GM20431 (cell line): ENCODE data around the gene CNFN.

Experiments
- in situ Hi-C: fragments of 300-500 bp; cut with MseI, MboI; formaldehyde crosslinking; loops from one replicate; pipeline ENCODE4 v1.15.0; 2020; ENCODE audit warnings: low sequenced_read_pairs; ENCODE audit not compliant: unreplicated experiment

The CNFN gene

DNA sequence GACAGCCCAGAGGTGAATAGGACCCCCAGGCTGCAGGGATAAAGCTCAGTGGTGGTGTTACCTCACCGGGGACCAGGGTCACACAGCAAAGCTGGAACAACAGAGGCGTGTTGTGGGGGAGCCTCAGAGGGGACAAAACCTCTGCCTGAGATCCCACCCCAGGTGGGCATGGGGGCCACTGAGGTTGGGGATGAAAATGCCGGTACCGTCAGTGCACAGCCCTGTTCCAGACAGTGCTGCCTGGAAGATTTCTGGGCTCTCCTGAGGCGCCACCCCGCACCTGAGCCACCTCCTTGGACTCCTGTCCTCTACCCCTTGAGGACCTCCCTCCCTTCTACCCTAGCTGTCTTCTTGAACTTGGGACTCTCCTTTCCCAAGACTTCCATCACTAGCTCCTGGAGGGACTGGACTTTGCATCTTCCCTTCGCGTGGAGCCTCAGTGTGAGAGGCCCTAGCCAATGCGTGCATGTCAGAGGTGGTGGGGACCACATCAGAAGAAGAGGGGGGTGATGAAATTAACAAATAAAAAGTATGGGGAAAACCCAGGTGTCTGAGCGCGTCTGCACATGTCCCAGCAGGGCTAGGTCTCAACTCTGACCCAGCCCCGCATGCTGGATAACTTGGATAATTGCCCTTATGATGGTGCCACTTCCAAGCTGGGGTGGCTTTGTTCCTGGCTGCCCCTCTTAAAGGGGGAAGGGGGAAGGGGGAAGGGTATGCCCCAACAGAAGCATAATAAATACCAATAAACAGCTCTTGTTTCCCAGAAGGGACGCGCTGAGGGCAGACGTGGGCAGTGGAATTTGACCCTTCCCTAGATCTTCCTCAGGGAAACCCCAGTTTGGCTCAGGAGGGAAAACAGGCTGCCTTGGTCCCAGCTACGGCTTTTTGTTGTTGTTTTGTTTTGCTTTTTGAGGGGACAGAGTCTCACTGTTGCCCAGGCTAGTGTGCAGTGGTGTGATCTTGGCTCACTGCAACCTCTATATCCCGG, 11.6 kb downstream of the CNFN start:
- in situ Hi-C loops, result no loop called here

- in situ Hi-C loops, result no loop called here
These were observed 13.9 kb downstream of the CNFN start for GRCh38 chr19:42376177-42376555.

GRCh38 chr19:42375415-42376176, 14.5 kb downstream of the CNFN start:
- in situ Hi-C loops, result no loop called here

DNA sequence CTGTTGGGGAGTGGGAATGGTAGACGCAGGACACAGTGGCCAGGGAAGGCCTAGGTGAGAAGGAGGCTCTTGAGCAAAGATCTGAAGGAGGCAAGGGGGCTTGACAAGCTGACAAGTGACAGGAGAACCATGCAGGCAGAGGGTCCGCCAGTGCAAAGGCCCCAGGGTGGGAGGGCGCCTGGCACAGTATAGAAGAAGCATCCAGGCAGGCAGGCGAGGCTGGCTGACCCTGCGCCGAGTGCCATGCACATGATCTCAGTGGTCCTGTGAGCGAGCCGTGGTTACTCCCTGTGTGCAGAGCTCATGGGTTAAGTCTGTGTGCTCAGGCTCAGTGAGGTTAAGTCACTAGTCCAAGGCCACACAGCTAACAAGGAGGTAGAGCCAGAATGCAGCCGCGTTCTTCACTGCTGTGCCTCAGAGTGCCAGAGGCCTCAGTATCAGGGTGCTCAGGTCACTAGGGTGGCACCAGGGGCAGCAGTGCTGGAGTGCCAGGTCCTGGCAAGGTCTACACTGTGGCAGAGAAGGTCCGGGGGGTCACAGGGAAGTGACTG, 15.2 kb downstream of the CNFN start:
- in situ Hi-C loops, result no loop called here

GRCh38 chr19:42370626-42371175, 19.4 kb downstream of the CNFN start:
- in situ Hi-C loops, result no loop called here

- in situ Hi-C loops, result no loop called here
These were observed 20.0 kb downstream of the CNFN start for GRCh38 chr19:42370068-42370520.

DNA sequence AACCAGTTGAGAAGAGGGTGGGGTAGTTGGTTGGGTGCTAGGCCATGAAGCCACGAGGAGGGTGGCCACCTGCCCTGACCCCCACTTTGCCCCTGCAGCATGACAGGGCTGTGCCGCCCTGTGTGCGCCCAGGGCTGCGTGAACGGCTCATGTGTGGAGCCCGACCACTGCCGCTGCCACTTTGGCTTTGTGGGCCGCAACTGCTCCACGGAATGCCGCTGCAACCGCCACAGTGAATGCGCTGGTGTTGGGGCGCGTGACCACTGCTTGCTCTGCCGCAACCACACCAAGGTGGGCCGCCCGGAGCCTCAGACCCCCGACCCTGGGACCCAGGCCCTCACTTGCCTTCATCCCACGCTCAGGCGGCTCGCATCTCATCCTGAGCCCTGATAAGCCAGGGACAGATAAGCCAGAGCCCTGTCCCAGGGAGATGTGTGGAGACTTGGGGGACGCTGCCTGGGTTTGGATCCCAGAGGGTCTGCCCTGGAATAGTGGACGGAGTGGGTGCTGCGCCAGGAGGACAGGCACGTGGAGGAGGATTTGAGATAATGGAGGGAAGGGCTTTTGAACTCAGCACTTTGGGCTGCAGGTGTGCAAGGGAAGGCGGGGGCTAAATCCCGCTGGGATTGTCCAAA, 20.5 kb downstream of the CNFN start:
- in situ Hi-C loops, result no loop called here

DNA sequence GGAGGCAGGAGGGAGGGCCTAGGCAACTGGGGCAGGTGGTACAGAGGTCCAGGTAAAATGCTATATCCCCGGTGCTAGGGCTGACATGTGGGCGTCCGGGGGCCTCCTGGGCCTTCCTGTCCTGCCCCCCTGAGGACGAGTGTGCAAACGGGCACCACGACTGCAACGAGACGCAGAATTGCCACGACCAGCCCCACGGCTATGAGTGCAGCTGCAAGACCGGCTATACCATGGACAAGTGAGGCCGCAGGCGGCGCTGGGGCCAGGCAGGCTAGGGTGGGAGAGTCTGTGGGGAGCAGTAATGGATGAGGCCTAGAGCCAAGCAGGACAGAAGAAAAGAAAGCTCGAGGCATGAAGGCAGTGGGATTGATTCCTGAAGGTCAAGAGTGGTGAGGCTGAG, 21.3 kb downstream of the CNFN start:
- in situ Hi-C loops, result no loop called here

- in situ Hi-C loops, result no loop called here
These were observed 21.7 kb downstream of the CNFN start for GRCh38 chr19:42368360-42368759.

DNA sequence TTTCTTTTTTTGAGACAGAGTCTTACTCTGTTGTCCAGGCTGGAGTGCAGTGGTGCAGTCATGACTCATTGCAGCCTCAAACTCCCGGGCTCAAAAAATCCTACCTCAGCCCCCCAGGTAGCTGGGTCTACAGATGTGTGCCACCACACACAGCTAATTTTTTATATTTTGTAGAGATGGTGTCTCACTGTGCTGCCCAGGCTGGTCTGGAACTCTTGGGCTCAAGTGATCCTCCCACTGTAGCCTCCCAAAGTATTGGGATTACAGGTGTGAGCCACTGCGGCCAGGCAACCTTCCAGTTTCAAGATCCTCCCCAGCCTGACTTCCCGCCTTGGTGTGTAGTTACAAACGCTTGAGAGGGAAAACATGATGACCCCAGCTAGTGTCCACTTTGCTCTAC, 22.2 kb downstream of the CNFN start:
- in situ Hi-C loops, result no loop called here

DNA sequence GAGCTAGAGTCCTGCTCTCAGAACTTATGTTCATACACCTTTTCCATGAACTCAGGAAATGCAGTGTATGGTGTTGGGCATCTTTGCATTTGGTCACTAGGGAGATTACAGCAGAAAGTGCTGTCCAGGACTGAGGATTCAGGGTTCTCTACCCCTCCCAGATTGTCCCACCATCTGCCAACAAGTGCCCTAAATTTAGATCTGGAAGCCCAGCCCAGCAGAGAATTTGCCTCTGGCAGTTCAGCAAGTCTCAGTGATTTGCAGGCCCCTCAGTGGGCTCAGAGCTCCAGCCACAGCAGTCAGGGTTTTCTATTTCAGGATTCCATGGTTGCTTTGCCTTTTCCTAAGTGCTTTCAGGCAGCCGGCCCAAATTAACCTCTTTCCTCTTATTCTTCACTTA, 23.4 kb downstream of the CNFN start:
- in situ Hi-C loops, result no loop called here

GRCh38 chr19:42363614-42364346, 26.3 kb downstream of the CNFN start:
- in situ Hi-C loops, result no loop called here

DNA sequence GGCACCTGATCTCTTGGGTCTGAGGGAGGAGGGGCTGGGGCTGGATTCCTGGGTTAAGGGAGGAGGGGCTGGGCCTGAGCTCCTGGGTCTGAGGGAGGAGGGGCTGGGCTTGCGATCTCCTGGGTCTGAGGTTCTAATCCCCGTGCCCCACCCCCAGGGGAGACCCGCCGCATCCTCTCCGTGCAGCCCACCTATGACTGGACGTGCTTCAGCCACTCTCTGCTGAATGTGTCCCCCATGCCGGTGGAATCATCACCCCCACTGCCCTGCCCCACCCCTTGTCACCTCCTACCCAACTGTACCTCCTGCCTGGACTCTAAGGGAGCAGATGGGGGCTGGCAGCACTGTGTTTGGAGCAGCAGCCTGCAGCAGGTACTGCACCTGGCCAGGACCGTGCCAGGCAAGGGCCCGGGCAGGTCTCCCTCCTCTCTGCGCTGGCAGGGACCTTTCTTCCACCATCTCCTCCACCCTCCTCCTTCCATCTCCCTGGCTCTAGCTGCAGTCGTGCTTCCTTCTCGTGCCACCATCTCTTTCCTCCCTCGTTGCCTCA, 27.1 kb downstream of the CNFN start:
- in situ Hi-C loops, result no loop called here

GRCh38 chr19:42362342-42362741, 27.8 kb downstream of the CNFN start:
- in situ Hi-C loops, result no loop called here

DNA sequence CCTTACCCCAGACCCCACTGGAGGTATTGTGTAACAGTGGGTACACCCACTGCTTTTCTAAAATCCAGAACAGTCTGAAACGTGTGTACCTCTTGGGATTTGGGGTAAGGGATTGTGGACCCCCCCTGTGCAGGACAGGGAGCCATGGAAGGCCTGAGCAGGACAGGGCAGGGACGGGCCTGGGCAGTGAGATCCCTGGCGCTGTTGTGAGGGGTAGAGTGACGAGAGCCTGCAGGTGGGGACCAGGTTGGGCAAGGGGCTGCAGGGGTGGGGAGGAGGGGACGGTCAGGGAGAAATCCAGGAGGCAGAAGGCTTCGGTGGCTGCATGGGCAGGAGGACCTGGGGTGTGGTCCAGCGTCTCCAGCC, 28.6 kb downstream of the CNFN start:
- in situ Hi-C loops, result no loop called here

DNA sequence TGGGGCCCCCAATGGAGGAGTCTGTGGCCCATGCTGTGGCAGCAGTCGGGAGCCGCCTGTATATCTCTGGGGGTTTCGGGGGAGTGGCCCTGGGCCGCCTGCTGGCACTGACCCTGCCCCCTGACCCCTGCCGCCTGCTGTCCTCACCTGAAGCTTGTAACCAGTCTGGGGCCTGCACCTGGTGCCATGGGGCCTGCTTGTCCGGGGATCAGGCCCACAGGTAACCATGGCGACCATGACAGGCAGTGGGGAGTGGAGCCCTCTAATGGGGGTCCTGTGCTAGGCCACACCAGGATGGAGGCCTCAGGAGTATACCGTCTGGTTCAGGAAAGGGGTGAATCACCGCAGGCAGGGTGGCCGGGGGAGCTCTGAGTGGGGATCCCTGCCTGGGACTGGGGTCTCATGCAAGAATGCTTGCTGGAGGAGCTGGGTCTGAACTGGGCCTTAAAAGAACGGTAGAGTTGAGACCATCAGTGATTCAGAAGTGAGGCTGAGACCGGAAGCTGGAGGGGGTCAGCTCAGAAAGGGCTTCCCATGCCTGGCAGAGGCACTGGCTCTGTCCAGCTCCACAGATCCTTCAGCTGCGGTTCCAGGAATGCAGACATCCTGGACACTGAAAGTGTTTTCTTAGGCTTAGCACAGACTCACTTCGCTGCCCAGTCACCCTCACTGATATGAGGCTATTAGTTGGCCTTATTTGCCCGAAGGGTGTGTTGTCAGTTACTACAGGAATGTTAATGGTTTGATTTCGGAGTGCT, 29.1 kb downstream of the CNFN start:
- in situ Hi-C loops, result no loop called here

DNA sequence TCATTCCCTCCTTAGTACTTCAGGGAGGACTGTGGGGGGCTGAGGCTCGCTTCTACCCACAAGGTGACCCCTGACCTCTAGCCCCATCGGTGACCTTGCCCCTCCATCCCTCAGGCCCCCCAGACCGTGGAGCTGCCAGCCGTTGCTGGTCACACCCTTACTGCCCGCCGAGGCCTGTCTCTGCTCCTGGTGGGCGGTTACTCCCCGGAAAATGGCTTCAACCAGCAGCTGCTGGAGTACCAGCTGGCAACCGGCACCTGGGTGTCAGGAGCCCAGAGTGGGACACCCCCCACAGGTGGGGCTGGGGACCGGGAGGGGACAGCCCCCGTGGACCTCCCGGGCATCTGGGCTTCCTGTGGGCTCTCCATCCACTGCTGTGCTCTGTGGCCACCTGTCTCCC, 32.8 kb downstream of the CNFN start:
- in situ Hi-C loops, result no loop called here

DNA sequence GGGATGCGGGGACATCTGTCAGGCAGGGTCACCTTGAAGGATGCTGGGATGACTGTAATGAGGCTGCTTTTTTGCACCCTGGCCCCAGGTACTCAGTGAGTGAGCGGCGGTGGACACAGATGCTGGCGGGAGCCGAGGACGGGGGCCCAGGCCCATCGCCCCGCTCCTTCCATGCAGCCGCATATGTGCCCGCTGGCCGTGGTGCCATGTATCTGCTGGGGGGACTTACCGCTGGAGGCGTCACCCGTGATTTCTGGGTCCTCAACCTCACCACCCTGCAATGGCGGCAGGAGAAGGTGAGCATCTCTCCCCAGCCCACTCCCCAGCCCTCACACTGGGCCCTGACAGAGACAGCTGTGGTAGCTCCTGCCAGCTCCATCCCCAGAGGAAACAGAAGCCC, 33.4 kb downstream of the CNFN start:
- in situ Hi-C loops, result no loop called here

DNA sequence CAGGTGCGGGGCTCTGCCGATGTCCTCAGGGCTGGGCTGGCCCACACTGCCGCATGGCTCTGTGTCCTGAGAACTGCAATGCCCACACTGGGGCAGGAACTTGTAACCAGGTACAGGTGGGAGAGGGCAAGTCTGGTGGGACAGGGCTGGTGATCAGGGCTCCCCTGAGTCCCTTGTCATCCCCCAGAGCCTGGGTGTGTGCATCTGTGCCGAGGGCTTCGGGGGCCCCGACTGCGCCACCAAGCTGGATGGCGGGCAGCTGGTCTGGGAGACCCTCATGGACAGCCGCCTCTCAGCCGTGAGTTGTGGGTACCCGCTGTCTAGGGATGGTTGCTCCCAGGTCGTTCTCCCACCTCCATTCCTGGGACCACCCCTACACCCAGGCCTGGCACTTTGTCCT, 34.2 kb downstream of the CNFN start:
- in situ Hi-C loops, result no loop called here
